SK-N-SH (cell line): ENCODE measurements around the gene NPM1. TPM values are rescaled to one million over a fixed set of nuclear protein-coding genes. Genes with fewer than 3 reads are reported as not detected.

Source experiments
- CTCF ChIA-PET: fragments of 300-600, 350-600 bp; formaldehyde crosslinking; extraction: SDS; loops from one replicate; lab custom pipeline; 2021; lab: Yijun Ruan, JAX
- POLR2A ChIA-PET: fragments of 350-600 bp; sonication (Branson Sonifier 250); formaldehyde crosslinking; extraction: SDS; loops from one replicate; lab custom pipeline; 2020; ENCODE audit warnings: antibody characterized with exemption, inconsistent platforms; lab: Yijun Ruan, JAX
- DNase-seq: peaks from one replicate; pipeline ENCODE4 v3.0.0; 2012
- H2AFZ ChIP-seq: fragments of 200-600 bp; sonication (generic); 2 replicates; pipeline ENCODE4 v1.8.1; 2016; ENCODE audit warnings: antibody characterized with exemption, mild to moderate bottlenecking, low read depth
- H3F3A ChIP-seq: fragments of 200-600 bp; sonication (generic); replicated peaks from 2 replicates; pipeline ENCODE3; 2016; ENCODE audit warnings: antibody characterized with exemption, mild to moderate bottlenecking; ENCODE audit not compliant: insufficient read depth
- H3K27ac ChIP-seq, 2 experiments: fragments of 200-500 bp in 1 of 2; fragments of 200-600 bp in 1 of 2; sonication (Bioruptor generic) in 1 of 2; sonication (generic), shearing (Covaris generic) in 1 of 2; 2 replicates each; pipeline versions ENCODE4 v1.5.1 to v1.6.1; 2014 to 2016; ENCODE audit warnings: low read depth in 2 of 2, inconsistent platforms in 1 of 2, low read length in 1 of 2, mild to moderate bottlenecking in 1 of 2, mixed read lengths in 1 of 2
- H3K27me3 ChIP-seq: fragments of 200-600 bp; sonication (generic), shearing (Covaris generic); 2 replicates; pipeline ENCODE4 v1.6.1; 2016; ENCODE audit warnings: mixed run types; ENCODE audit not compliant: insufficient read depth
- H3K36me3 ChIP-seq, 2 experiments: fragments of 200-500 bp in 1 of 2; fragments of 200-600 bp in 1 of 2; sonication (Bioruptor generic) in 1 of 2; sonication (generic) in 1 of 2; replicated peaks in 1 of 2; 2 replicates each; pipeline versions ENCODE3 to v1.5.1; 2014 to 2016; ENCODE audit warnings: low read length in 1 of 2, mild to moderate bottlenecking in 1 of 2; ENCODE audit not compliant: insufficient read depth in 2 of 2, control insufficient read depth in 1 of 2
- H3K4me1 ChIP-seq, 2 experiments: fragments of 200-500 bp in 1 of 2; fragments of 200-600 bp in 1 of 2; sonication (Bioruptor generic) in 1 of 2; sonication (generic), shearing (Covaris generic) in 1 of 2; 2 replicates each; pipeline versions ENCODE4 v1.5.1 to v1.6.1; 2014 to 2016; ENCODE audit warnings: low read depth in 1 of 2, low read length in 1 of 2, mixed run types in 1 of 2; ENCODE audit not compliant: insufficient read depth in 2 of 2, control insufficient read depth in 1 of 2
- H3K4me2 ChIP-seq: fragments of 200-600 bp; sonication (generic), shearing (Covaris generic); 2 replicates; pipeline ENCODE4 v1.6.1; 2017; ENCODE audit warnings: mixed run types
- H3K4me3 ChIP-seq, 2 experiments: fragments of 200-500 bp in 1 of 2; fragments of 200-600 bp in 1 of 2; sonication (Bioruptor generic) in 1 of 2; sonication (generic), shearing (Covaris generic) in 1 of 2; 2 replicates each; pipeline versions ENCODE4 v1.5.1 to v1.8.1; 2014 to 2016; ENCODE audit warnings: low read depth in 2 of 2, inconsistent platforms in 1 of 2, low read length in 1 of 2, mild to moderate bottlenecking in 1 of 2, mixed read lengths in 1 of 2, moderate library complexity in 1 of 2
- H3K79me2 ChIP-seq: fragments of 200-600 bp; sonication (generic); 2 replicates; pipeline ENCODE4 v1.8.1; 2017; ENCODE audit warnings: mild to moderate bottlenecking; ENCODE audit not compliant: insufficient read depth
- H3K9ac ChIP-seq: fragments of 200-600 bp; sonication (generic); 2 replicates; pipeline ENCODE4 v1.6.1; 2017; ENCODE audit warnings: mixed run types
- H3K9me2 ChIP-seq: fragments of 200-600 bp; sonication (generic); 2 replicates; pipeline ENCODE4 v1.6.1; 2017; ENCODE audit warnings: mixed run types
- H3K9me3 ChIP-seq: fragments of 200-600 bp; sonication (generic); 2 replicates; pipeline ENCODE4 v1.6.1; 2017; ENCODE audit warnings: mixed run types, mild to moderate bottlenecking, moderate library complexity
- H4K20me1 ChIP-seq: fragments of 200-600 bp; sonication (generic); 2 replicates; pipeline ENCODE4 v1.6.1; 2017; ENCODE audit warnings: mild to moderate bottlenecking, mixed run types; ENCODE audit not compliant: insufficient read depth
- CHD2 ChIP-seq: fragments of 150-350 bp; IDR thresholded peaks from 2 replicates; pipeline ENCODE4 v1.6.1; 2018; ENCODE audit warnings: low read length; ENCODE audit not compliant: partially characterized antibody
- FOSL2 ChIP-seq: IDR thresholded peaks from 2 replicates; pipeline ENCODE4 v1.4.0; 2012; ENCODE audit warnings: low read depth, mild to moderate bottlenecking, moderate library complexity, borderline replicate concordance
- FOXM1 ChIP-seq: IDR thresholded peaks from 2 replicates; pipeline ENCODE4 v1.4.0; 2012; ENCODE audit warnings: low read depth, mild to moderate bottlenecking
- GABPA ChIP-seq: IDR thresholded peaks from 2 replicates; pipeline ENCODE4 v1.4.0; 2012; ENCODE audit warnings: low read depth, mild to moderate bottlenecking
- MEF2A ChIP-seq: IDR thresholded peaks from 2 replicates; pipeline ENCODE4 v1.4.0; 2012; ENCODE audit warnings: low read depth, borderline replicate concordance
- NFIC ChIP-seq: IDR thresholded peaks from 2 replicates; pipeline ENCODE4 v1.4.0; 2012; ENCODE audit warnings: borderline replicate concordance
- NRF1 ChIP-seq: IDR thresholded peaks from 2 replicates; pipeline ENCODE4 v1.6.1; 2012; ENCODE audit warnings: low read depth, mild to moderate bottlenecking, low read length
- RFX5 ChIP-seq: IDR thresholded peaks from 2 replicates; pipeline ENCODE4 v1.6.1; 2012; ENCODE audit warnings: mild to moderate bottlenecking, improper control_type of control experiment, low read length
- RXRA ChIP-seq: IDR thresholded peaks from 2 replicates; pipeline ENCODE4 v1.4.0; 2012; ENCODE audit warnings: low read depth, mild to moderate bottlenecking, borderline replicate concordance
- WGBS: methylation state at CpG from one replicate; pipeline ENCODE4 v1.1.6; 2017; ENCODE audit warnings: low lambda C conversion rate; 5-methylcytosine and 5-hydroxymethylcytosine counted together
- polyA plus RNA-seq, 3 experiments: library from polyadenylated mRNA; depleted of rRNA; stranded (reverse); fragments of >200 nt; gene quantifications; 2 replicates each; pipeline ENCODE4 v1.2.3, GENCODE V29; 2012
- TF ChIP-seq, protein P1 (sequence below): fragments of 200-600 bp; sonication (generic); IDR thresholded peaks from 2 replicates; pipeline ENCODE4 v1.6.1; 2017; ENCODE audit warnings: antibody characterized with exemption, mild to moderate bottlenecking, moderate library complexity
- TF ChIP-seq, protein P2 (sequence below): fragments of 150-350 bp; IDR thresholded peaks from 2 replicates; pipeline ENCODE4 v1.6.1; 2016; ENCODE audit warnings: mild to moderate bottlenecking, low read depth, low read length
- TF ChIP-seq, protein P3 (sequence below): IDR thresholded peaks from 2 replicates; pipeline ENCODE4 v1.4.0; 2012; ENCODE audit warnings: low read depth

Gene NPM1
- polyA plus RNA-seq, 1 of the 3 experiments (the other 2 are of a cell fraction) = 4,764 TPM

DNA sequence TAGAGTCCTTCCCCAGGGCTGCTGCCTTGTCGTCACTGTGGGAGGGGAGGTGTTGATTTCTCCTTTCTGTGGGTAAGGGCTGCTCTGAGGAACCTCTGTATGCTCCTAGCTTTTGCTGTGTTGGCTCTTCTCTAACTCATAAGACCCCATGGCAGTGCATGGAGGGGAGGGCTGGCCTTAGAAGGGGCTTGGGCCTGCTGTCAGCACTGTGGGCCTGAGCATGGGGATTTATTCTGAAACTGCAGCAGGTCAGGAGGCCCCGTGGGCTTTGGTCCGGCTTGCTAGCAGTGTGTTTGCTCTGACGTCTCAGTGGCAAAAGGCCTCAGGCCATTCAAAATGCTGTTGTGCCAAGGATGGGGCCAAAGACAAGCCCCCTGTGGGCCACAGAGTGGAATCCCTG, 38.6 kb downstream of the NPM1 start:
- ChIA-PET POLR2A (interaction anchor here (0.7 kb wide), 1 partner anchor 286 kb away, joined by 3 read pairs; no protein-coding TSS in a partner anchor), CTCF (interaction anchor here (1.0 to 1.3 kb wide), 2 partner anchors 10 to 482 kb away, joined by 3 to 4 read pairs; no protein-coding TSS in a partner anchor)
- H4K20me1 ChIP-seq = peaks cover 3% of the 10 kb centered on the region; the same call in 1 of the 2 replicates
- H3F3A ChIP-seq = no peaks in the 10 kb centered on the region
- H3K9me3 ChIP-seq = no peaks in the 10 kb centered on the region
- H3K79me2 ChIP-seq = no peaks in the 10 kb centered on the region
- no peak overlapping the region for H3K4me2 ChIP-seq
- H3K4me3 ChIP-seq = no peak overlapping the region
- H3K36me3 ChIP-seq = no peaks in the 10 kb centered on the region
- H3K27me3 ChIP-seq = no peaks in the 10 kb centered on the region
- no peak overlapping the region for H3K9ac ChIP-seq
- no peaks in the 10 kb centered on the region for H3K9me2 ChIP-seq
- no peak for DNase-seq
- H3K4me1 ChIP-seq = peaks cover 0 to 10% of the 10 kb centered on the region in 2 experiments; a peak in 1 of 4 replicates
- WGBS = 100% methylated on average over 1 of the region's 4 CpGs
- no peak for TF ChIP-seq NFIC
- TF ChIP-seq, protein P1, sequence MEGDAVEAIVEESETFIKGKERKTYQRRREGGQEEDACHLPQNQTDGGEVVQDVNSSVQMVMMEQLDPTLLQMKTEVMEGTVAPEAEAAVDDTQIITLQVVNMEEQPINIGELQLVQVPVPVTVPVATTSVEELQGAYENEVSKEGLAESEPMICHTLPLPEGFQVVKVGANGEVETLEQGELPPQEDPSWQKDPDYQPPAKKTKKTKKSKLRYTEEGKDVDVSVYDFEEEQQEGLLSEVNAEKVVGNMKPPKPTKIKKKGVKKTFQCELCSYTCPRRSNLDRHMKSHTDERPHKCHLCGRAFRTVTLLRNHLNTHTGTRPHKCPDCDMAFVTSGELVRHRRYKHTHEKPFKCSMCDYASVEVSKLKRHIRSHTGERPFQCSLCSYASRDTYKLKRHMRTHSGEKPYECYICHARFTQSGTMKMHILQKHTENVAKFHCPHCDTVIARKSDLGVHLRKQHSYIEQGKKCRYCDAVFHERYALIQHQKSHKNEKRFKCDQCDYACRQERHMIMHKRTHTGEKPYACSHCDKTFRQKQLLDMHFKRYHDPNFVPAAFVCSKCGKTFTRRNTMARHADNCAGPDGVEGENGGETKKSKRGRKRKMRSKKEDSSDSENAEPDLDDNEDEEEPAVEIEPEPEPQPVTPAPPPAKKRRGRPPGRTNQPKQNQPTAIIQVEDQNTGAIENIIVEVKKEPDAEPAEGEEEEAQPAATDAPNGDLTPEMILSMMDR = no peak
- no peak for TF ChIP-seq MEF2A
- TF ChIP-seq NRF1 = no peak
- H3K27ac ChIP-seq = no peak overlapping the region
- no peak overlapping the region for H2AFZ ChIP-seq

DNA sequence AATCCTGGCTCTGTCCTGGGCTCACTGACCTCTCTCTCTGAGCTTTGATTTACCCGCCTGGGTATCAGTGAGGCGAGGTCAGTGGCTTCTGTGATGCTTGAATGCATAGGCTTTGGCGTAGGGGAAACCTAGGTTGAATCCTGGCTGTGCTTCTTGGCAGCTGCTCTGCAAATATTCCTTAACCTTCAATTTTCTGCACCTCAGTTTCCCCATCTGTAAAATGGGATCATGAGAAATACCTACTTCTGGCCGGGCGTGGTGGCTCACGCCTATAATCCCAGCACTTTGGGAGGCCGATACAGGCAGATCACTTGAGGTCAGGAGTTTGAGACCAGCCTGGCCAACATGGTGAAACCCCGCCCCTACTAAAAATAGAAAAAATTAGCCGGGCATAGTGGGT, 39.0 kb downstream of the NPM1 start:
- no peak for DNase-seq
- TF ChIP-seq CHD2 = no peak
- TF ChIP-seq, protein P2, sequence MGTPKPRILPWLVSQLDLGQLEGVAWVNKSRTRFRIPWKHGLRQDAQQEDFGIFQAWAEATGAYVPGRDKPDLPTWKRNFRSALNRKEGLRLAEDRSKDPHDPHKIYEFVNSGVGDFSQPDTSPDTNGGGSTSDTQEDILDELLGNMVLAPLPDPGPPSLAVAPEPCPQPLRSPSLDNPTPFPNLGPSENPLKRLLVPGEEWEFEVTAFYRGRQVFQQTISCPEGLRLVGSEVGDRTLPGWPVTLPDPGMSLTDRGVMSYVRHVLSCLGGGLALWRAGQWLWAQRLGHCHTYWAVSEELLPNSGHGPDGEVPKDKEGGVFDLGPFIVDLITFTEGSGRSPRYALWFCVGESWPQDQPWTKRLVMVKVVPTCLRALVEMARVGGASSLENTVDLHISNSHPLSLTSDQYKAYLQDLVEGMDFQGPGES = no peak
- no peak for TF ChIP-seq RXRA
- TF ChIP-seq FOXM1 = no peak
- TF ChIP-seq RFX5 = no peak
- TF ChIP-seq GABPA = no peak
- no peak for TF ChIP-seq FOSL2
- TF ChIP-seq, protein P3, sequence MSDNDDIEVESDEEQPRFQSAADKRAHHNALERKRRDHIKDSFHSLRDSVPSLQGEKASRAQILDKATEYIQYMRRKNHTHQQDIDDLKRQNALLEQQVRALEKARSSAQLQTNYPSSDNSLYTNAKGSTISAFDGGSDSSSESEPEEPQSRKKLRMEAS = no peak
- TF ChIP-seq, all 33 proteins: peak for 0
- CTCF ChIA-PET = interaction anchor here (1.0 to 1.3 kb wide), 2 partner anchors 9 to 482 kb away, joined by 3 to 4 read pairs; no protein-coding TSS in a partner anchor
- H3K4me1 ChIP-seq = peaks cover 0 to 6% of the 10 kb centered on the region in 2 experiments; a peak in 1 of 4 replicates
- no peak overlapping the region for H3K4me2 ChIP-seq
- H3K36me3 ChIP-seq = no peaks in the 10 kb centered on the region
- no peaks in the 10 kb centered on the region for H4K20me1 ChIP-seq
- no peak overlapping the region for H2AFZ ChIP-seq
- no peak overlapping the region for H3K4me3 ChIP-seq
- H3K27me3 ChIP-seq = no peaks in the 10 kb centered on the region
- H3K9me2 ChIP-seq = no peaks in the 10 kb centered on the region
- H3K27ac ChIP-seq = no peak overlapping the region
- H3K9ac ChIP-seq = no peak overlapping the region
- 94% methylated on average over 9 of the region's 9 CpGs for WGBS
- H3K79me2 ChIP-seq = no peaks in the 10 kb centered on the region
- H3K9me3 ChIP-seq = no peaks in the 10 kb centered on the region
- no peaks in the 10 kb centered on the region for H3F3A ChIP-seq
- POLR2A ChIA-PET = no interaction called here
